GM23248 (cell line): ENCODE data around the gene FGD5.

Source experiments
- EZH2 ChIP-seq: fragments of 200-600 bp; sonication (generic); IDR thresholded peaks from 2 replicates; pipeline ENCODE4 v1.6.1; 2018; ENCODE audit warnings: antibody characterized with exemption, mild to moderate bottlenecking; ENCODE audit not compliant: insufficient read depth, poor library complexity, severe bottlenecking
- EZH2phosphoT487 ChIP-seq: fragments of 200-600 bp; sonication (generic); IDR thresholded peaks from 2 replicates; pipeline ENCODE4 v1.6.1; 2018; ENCODE audit warnings: antibody characterized with exemption, moderate library complexity, mild to moderate bottlenecking, low read depth; ENCODE audit not compliant: insufficient read depth

DNA sequence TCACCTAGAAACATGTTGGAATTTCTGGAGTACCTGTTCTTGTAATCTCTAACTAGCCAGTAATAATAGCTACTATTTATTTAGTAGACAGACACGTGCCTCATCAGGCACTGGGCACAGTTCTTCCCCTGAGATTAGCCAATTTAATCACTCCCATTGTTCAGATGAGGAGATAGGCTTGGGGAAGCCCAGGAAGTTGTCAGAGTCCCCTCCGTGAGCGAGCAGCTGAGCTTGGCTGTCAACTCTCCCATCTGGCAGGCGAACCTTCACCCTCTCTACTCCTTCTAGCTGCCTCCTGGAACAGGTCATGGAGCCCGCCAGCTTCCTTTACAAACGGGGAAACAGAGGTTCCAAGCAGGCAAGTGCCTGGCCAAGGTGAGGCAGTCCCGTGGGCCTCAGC is 31.1 kb upstream of the FGD5 start:
- TF ChIP-seq EZH2 (no peak), EZH2phosphoT487 (no peak)
